SK-N-MC (cell line): ENCODE results near the gene TWSG1.
A peak's percentile ranks its signal among the peaks of the same experiment; 100 is the strongest.

Experiments
- EZH2 ChIP-seq: fragments of 200-600 bp; sonication (generic); IDR thresholded peaks from one replicate; pipeline ENCODE4 v1.6.1; 2017; ENCODE audit warnings: antibody characterized with exemption
- POLR2AphosphoS5 ChIP-seq: IDR thresholded peaks from 2 replicates; pipeline ENCODE4 v1.6.1; 2012; ENCODE audit warnings: mild to moderate bottlenecking, low read depth, low read length, borderline replicate concordance

- TF ChIP-seq POLR2AphosphoS5 (peak; percentile 10; the same call in 1 of the 2 replicates), EZH2 (no peak)
Measured at GRCh38 chr18:9334329-9334972, at the start of gene TWSG1.
